NCI-H748 (cell line): Measurements from ENCODE around the gene TLK1.
"Not testable (repeated sequence)": the region's sequence is repeated elsewhere in the genome, so short reads cannot be mapped to it uniquely, and the experiment has no call there.

Source experiments
- DNase-seq: peaks from one replicate; lab custom pipeline; 2025; ENCODE audit not compliant: unreplicated experiment; lab: John Stamatoyannopoulos, UW

The TLK1 gene

GRCh38 chr2:171086352-171087290 lies 74.1 kb downstream of the TLK1 start:
- DNase-seq = peak; percentile 51

- DNase-seq = peak; percentile 86
These were observed 76.6 kb downstream of the TLK1 start for GRCh38 chr2:171084128-171084527.

GRCh38 chr2:171083451-171083850 lies 77.2 kb downstream of the TLK1 start:
- DNase-seq = peak; percentile 59

- DNase-seq = no peak
These were observed 79.0 kb downstream of the TLK1 start for GRCh38 chr2:171081649-171082111.

- DNase-seq = no peak
These were observed 80.1 kb downstream of the TLK1 start for GRCh38 chr2:171080607-171081006.

GRCh38 chr2:171076422-171076821 lies 84.3 kb downstream of the TLK1 start:
- not testable (repeated sequence) for DNase-seq

- no peak for DNase-seq
These were observed 88.5 kb downstream of the TLK1 start for GRCh38 chr2:171072164-171072563.

- no peak for DNase-seq
These were observed 91.3 kb downstream of the TLK1 start for GRCh38 chr2:171069286-171069956.

- DNase-seq = no peak
These were observed 94.6 kb downstream of the TLK1 start for GRCh38 chr2:171066110-171066509.

- no peak for DNase-seq
These were observed 103.1 kb downstream of the TLK1 start for GRCh38 chr2:171057575-171057974.

- no peak for DNase-seq
These were observed 104.4 kb downstream of the TLK1 start for GRCh38 chr2:171056307-171056706.

- DNase-seq = no peak
These were observed 111.0 kb downstream of the TLK1 start for GRCh38 chr2:171049691-171050090.

- no peak for DNase-seq
These were observed 114.6 kb downstream of the TLK1 start for GRCh38 chr2:171046048-171046560.

GRCh38 chr2:171044416-171044815 lies 116.3 kb downstream of the TLK1 start:
- DNase-seq = no peak

GRCh38 chr2:171042253-171042969 lies 118.3 kb downstream of the TLK1 start:
- DNase-seq = no peak

- DNase-seq = no peak
These were observed 124.2 kb downstream of the TLK1 start for GRCh38 chr2:171036532-171036931.

- DNase-seq = no peak
These were observed 126.4 kb downstream of the TLK1 start for GRCh38 chr2:171034315-171034714.

GRCh38 chr2:171025214-171025613 lies 135.5 kb downstream of the TLK1 start:
- DNase-seq = no peak

- no peak for DNase-seq
These were observed 142.2 kb downstream of the TLK1 start for GRCh38 chr2:171018522-171018921.

GRCh38 chr2:171016125-171016524 lies 144.6 kb downstream of the TLK1 start:
- DNase-seq = no peak

- no peak for DNase-seq
These were observed 146.8 kb downstream of the TLK1 start for GRCh38 chr2:171013851-171014250.
